ENCODE results near the gene FAM204A.

Gene FAM204A

DNA sequence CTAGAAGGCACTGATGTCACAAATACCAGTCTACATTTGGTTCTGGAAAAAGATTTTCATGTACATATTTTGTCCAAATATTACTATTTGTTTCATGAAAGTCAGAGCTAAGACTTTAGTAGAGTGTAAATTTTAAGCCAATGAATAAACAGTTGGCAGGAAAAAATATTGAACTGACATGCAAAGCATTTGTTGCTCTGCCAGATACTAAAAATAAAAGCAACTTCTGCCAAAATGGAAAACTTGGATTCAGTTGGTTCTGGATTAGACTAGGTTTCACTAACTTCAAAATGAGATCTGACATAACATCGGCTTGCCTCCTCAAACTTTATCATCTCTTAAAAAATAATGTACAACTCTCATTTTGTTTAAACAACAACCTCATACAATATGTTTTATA is 34.9 kb downstream of the FAM204A start:
- TF ChIP-seq, protein P1, sequence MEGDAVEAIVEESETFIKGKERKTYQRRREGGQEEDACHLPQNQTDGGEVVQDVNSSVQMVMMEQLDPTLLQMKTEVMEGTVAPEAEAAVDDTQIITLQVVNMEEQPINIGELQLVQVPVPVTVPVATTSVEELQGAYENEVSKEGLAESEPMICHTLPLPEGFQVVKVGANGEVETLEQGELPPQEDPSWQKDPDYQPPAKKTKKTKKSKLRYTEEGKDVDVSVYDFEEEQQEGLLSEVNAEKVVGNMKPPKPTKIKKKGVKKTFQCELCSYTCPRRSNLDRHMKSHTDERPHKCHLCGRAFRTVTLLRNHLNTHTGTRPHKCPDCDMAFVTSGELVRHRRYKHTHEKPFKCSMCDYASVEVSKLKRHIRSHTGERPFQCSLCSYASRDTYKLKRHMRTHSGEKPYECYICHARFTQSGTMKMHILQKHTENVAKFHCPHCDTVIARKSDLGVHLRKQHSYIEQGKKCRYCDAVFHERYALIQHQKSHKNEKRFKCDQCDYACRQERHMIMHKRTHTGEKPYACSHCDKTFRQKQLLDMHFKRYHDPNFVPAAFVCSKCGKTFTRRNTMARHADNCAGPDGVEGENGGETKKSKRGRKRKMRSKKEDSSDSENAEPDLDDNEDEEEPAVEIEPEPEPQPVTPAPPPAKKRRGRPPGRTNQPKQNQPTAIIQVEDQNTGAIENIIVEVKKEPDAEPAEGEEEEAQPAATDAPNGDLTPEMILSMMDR (IDR thresholded peaks at IDR 0.05; ENCODE audit: insufficient read depth, low read depth, low read length, missing control alignments), result no peak
- DNase-seq (ENCODE audit: low read depth), result no peak
- H3K4me3 ChIP-seq (ENCODE audit: low read depth, low read length), result no peak overlapping the region

DNA sequence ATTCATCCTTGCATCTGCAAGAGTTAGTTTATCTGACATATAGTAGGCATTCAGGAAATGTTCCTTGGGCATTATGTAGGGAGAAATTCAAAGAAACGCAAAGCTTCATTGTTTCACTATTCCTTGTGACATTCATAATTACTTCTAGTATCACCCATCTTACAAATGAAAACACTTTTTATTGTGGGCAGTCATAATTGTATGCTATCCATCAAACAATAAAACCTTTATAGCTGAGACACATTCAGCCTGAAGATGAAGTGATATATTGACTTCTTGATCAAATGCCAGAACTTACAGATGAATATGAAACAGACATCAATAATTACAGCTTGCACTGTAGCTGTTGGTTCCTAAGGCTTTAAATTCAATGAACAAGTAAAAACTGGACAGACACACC is 36.4 kb downstream of the FAM204A start:
- no peak overlapping the region for H3K4me3 ChIP-seq (ENCODE audit: low read depth, low read length)
- TF ChIP-seq, protein P1 (IDR thresholded peaks at IDR 0.05; ENCODE audit: insufficient read depth, low read depth, low read length, missing control alignments), result no peak
- no peak for DNase-seq (ENCODE audit: low read depth)

DNA sequence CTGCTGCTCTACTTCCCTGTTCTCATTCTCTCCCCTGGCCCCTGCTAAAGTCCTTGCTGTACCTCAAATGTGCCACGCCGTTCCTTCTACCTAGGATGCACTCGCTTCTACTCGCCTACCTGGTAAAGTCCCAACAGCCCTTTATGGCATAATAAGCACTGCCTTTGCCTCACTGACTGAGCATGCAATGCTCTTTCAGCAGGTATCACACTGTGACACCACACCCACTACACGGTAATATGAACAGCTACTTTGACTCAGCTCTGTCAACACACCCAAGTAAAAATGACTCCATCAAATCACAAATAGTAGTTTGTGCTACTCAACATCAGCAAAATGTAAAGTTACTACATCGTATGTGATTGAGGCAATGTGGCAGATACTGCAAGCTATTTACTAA is 37.6 kb downstream of the FAM204A start:
- H3K4me3 ChIP-seq (ENCODE audit: low read depth, low read length), result no peak overlapping the region
- TF ChIP-seq, protein P1 (IDR thresholded peaks at IDR 0.05; ENCODE audit: insufficient read depth, low read depth, low read length, missing control alignments), result no peak
- no peak for DNase-seq (ENCODE audit: low read depth)

DNA sequence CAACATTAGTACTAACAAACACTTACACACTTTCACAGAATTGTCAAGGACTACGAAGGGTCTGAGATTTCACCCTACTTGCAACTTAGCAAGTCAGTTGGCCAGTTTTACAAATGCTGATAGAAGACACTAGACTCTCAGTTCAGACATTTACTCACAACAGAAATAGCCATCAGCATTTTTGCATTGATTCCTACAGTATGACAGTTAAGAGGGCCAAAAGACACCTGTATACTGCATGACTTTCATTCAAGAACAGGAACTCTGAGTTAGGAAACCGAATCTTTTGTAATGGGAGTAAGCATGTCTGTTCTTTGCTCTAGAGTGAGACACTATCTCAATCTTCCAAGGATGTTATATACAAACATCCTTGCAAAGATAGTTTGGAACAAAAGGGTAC is 40.9 kb downstream of the FAM204A start:
- DNase-seq (ENCODE audit: low read depth), result no peak
- TF ChIP-seq, protein P1 (IDR thresholded peaks at IDR 0.05; ENCODE audit: insufficient read depth, low read depth, low read length, missing control alignments), result no peak
- no peak overlapping the region for H3K4me3 ChIP-seq (ENCODE audit: low read depth, low read length)

DNA sequence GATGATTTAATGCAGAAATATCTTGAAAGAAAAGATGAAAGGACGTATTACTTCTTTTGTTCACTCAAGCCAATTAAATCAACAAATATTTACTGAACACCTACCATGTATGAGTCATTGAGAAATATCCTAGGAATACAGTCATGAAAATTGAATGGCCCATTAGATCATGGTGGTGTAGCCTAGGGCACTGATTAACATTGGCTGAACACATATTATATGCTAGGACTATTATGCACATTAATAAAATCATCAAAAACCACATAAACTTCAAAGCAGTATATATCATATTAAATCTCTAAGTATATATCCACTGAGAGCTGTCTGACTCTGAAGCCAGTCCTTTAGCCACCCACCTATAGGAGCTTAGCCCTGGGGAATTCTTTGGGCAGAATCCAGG is 41.8 kb downstream of the FAM204A start:
- no peak overlapping the region for H3K4me3 ChIP-seq (ENCODE audit: low read depth, low read length)
- TF ChIP-seq, protein P1 (IDR thresholded peaks at IDR 0.05; ENCODE audit: insufficient read depth, low read depth, low read length, missing control alignments), result no peak
- no peak for DNase-seq (ENCODE audit: low read depth)

DNA sequence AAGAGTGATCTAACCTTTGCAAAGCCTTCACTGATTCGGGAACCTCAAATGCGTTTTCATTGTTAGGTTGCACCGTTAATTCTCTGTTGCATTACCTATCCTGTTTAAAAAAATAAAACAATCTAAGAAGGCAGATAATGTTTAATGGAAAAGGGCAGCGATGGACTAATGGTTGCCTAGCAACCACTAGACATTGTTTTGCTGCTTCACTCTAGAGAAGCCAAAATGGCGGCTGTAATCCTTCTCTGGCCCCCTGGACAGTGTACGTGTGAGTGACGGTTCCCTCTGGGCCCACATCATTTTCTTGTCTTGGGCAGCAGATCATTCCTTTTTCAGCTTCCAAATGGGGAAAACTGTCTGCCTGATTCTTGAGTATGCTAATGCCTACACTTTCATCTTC is 43.3 kb downstream of the FAM204A start:
- TF ChIP-seq, protein P1 (IDR thresholded peaks at IDR 0.05; ENCODE audit: insufficient read depth, low read depth, low read length, missing control alignments), result no peak
- DNase-seq (ENCODE audit: low read depth), result no peak
- no peak overlapping the region for H3K4me3 ChIP-seq (ENCODE audit: low read depth, low read length)

DNA sequence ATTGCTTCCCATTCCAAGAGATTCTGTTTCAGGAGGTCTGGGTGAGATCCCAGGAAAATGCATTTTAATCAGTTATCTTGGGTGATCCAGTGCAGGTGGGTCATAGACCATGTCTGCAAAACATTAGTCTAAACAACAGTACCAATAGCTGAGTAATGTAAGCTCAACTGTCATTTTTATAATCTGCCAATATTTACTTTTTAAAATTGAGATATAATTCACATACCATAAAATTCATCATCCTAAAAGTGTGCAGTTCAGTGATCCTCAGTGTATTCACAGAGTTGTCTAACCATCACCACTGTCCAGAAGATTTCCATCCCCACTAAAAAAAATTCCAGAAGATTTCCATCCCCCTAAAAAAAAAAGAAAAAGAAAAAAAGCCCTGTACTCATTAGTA is 51.0 kb downstream of the FAM204A start:
- no peak for DNase-seq (ENCODE audit: low read depth)
- TF ChIP-seq, protein P1 (IDR thresholded peaks at IDR 0.05; ENCODE audit: insufficient read depth, low read depth, low read length, missing control alignments), result no peak
- no peak overlapping the region for H3K4me3 ChIP-seq (ENCODE audit: low read depth, low read length)
